Liver (tissue), 3 donors: Measurements from ENCODE around the gene COL4A1.

Experiments used
- CTCF ChIP-seq: fragments of 150-350 bp; IDR thresholded peaks from 2 replicates; pipeline ENCODE4 v1.5.1; 2017; ENCODE audit warnings: improper control_type of control experiment, low read depth, low read length; ENCODE audit not compliant: missing input control
- NR2F2 ChIP-seq: IDR thresholded peaks from 2 replicates; pipeline ENCODE4 v1.6.1; 2016; ENCODE audit warnings: antibody characterized with exemption
- TAF1 ChIP-seq: conservative IDR thresholded peaks from 2 replicates; pipeline ENCODE4 v1.6.1; 2016; ENCODE audit warnings: antibody characterized with exemption, mild to moderate bottlenecking
- donor health status: healthy.
- donor health status: healthy.

GRCh38 chr13:110237875-110238817, 68.8 kb downstream of the COL4A1 start:
- no peak for TF ChIP-seq CTCF
- TF ChIP-seq TAF1: no peak
- no peak for TF ChIP-seq NR2F2
